H1 (cell line): Measurements from ENCODE around the gene SH3RF3. TPM values are rescaled to one million over a fixed set of nuclear protein-coding genes. Genes with fewer than 3 reads are reported as not detected.

Source experiments
- BACH1 ChIP-seq: IDR thresholded peaks from 2 replicates; pipeline ENCODE4 v1.6.1; 2012; ENCODE audit warnings: low read length, improper control_type of control experiment
- BRCA1 ChIP-seq: IDR thresholded peaks from 2 replicates; pipeline ENCODE4 v1.6.1; 2012; ENCODE audit warnings: low read depth, low read length, improper control_type of control experiment
- CHD2 ChIP-seq: IDR thresholded peaks from 2 replicates; pipeline ENCODE4 v1.6.1; 2012; ENCODE audit warnings: low read length, improper control_type of control experiment
- CTBP2 ChIP-seq: IDR thresholded peaks from 2 replicates; pipeline ENCODE4 v1.7.0; 2011; ENCODE audit warnings: borderline replicate concordance, mild to moderate bottlenecking, moderate library complexity, mixed read lengths, low read length; ENCODE audit not compliant: insufficient read depth, insufficient read length
- EGR1 ChIP-seq: IDR thresholded peaks from 2 replicates; pipeline ENCODE4 v1.6.1; 2011; ENCODE audit warnings: low read depth, low read length, borderline replicate concordance
- GTF2F1 ChIP-seq: IDR thresholded peaks from 2 replicates; pipeline ENCODE4 v1.6.1; 2012; ENCODE audit warnings: low read depth, low read length, improper control_type of control experiment, borderline replicate concordance
- HDAC2 ChIP-seq, 2 experiments: fragments of 300-600 bp in 1 of 2; sonication (generic) in 1 of 2; IDR thresholded peaks; 2 replicates each; pipeline ENCODE4 v1.6.1; 2011 to 2012; ENCODE audit warnings: low read depth in 2 of 2, low read length in 2 of 2, mild to moderate bottlenecking in 2 of 2, moderate library complexity in 2 of 2, borderline replicate concordance in 1 of 2, inconsistent platforms in 1 of 2
- HDAC6 ChIP-seq: IDR thresholded peaks from one replicate; pipeline ENCODE4 v1.7.1; 2012; ENCODE audit warnings: low read depth, mild to moderate bottlenecking, inconsistent platforms, low read length, moderate library complexity
- JUN ChIP-seq: IDR thresholded peaks from 2 replicates; pipeline ENCODE4 v1.6.1; 2011; ENCODE audit warnings: low read depth, mild to moderate bottlenecking, improper control_type of control experiment, low read length
- MAFK ChIP-seq: IDR thresholded peaks from 2 replicates; pipeline ENCODE4 v1.6.1; 2012; ENCODE audit warnings: low read depth, mild to moderate bottlenecking, improper control_type of control experiment, low read length
- MAX ChIP-seq: IDR thresholded peaks from 2 replicates; pipeline ENCODE4 v1.6.1; 2012; ENCODE audit warnings: inconsistent platforms
- NANOG ChIP-seq: IDR thresholded peaks from 2 replicates; pipeline ENCODE4 v1.6.1; 2011; ENCODE audit warnings: low read length, low read depth, mild to moderate bottlenecking, inconsistent platforms; ENCODE audit not compliant: insufficient read depth, poor library complexity, severe bottlenecking
- PHF8 ChIP-seq: fragments of 200-600 bp; sonication (generic); conservative IDR thresholded peaks from 2 replicates; pipeline ENCODE4 v1.7.1; 2012; ENCODE audit warnings: low read depth, mild to moderate bottlenecking, inconsistent platforms, low read length, moderate library complexity
- POLR2A ChIP-seq, 2 experiments: IDR thresholded peaks; 1 replicate in 1 of 2; 2 replicates in 1 of 2; pipeline ENCODE4 v1.6.1; 2011; ENCODE audit warnings: low read depth in 2 of 2, low read length in 2 of 2, mild to moderate bottlenecking in 2 of 2; ENCODE audit errors: control extremely low read depth in 1 of 2
- POLR2AphosphoS5 ChIP-seq: IDR thresholded peaks from 2 replicates; pipeline ENCODE4 v1.6.1; 2011; ENCODE audit warnings: low read depth, low read length
- RFX5 ChIP-seq: IDR thresholded peaks from 2 replicates; pipeline ENCODE4 v1.6.1; 2011; ENCODE audit warnings: low read depth, low read length, improper control_type of control experiment, borderline replicate concordance
- RNF2 ChIP-seq: fragments of 200-900, 300-1000 bp; sonication (generic); IDR thresholded peaks from 2 replicates; pipeline ENCODE4 v1.7.1; 2016; ENCODE audit warnings: borderline replicate concordance, low read depth, mild to moderate bottlenecking, antibody characterized with exemption, low read length; ENCODE audit not compliant: poor library complexity, severe bottlenecking; ENCODE audit errors: missing control alignments
- SUZ12 ChIP-seq: fragments of 200-600 bp; sonication (generic); IDR thresholded peaks from 2 replicates; pipeline ENCODE4 v1.6.1; 2012; ENCODE audit warnings: mild to moderate bottlenecking, inconsistent platforms, low read length, moderate library complexity, mixed read lengths
- ZNF274 ChIP-seq: IDR thresholded peaks from 2 replicates; pipeline ENCODE4 v1.7.0; 2012; ENCODE audit warnings: low read length, borderline replicate concordance; ENCODE audit errors: extremely low read depth
- polyA plus RNA-seq, 7 experiments: library from polyadenylated mRNA; depleted of rRNA in 3 of 7; stranded (reverse) in 5 of 7; unstranded in 2 of 7; fragments of >200 nt in 5 of 7; fragments of 200-250 nt in 2 of 7; gene quantifications; 1 replicate in 5 of 7; 2 replicates in 1 of 7; 4 replicates in 1 of 7; pipeline versions ENCODE4 v1.2.1 to v1.2.3, GENCODE V29; 2011 to 2013; ENCODE audit warnings: missing spikeins in 2 of 7, mixed read lengths in 2 of 7
- total RNA-seq: library from RNA; stranded (reverse); fragmentation: NEBNext Ultra II Directional; extraction: Animal tissue kit (Norgen Biotek cat#: 25700); gene quantifications from 2 replicates; pipeline ENCODE4 v1.2.1, GENCODE V29; 2021

Gene SH3RF3
- total and polyA plus RNA-seq, 2 of the 8 experiments (the other 6 are each of a cell fraction or from before 2014, with no cell fraction given) = 0.11 to 0.65 TPM

GRCh38 chr2:109260886-109261700, 132.1 kb downstream of the SH3RF3 start (continued):
- no peak for TF ChIP-seq POLR2A (IDR thresholded peaks at IDR 0.05; ENCODE audit: control extremely low read depth in 1 of 2, low read depth in 2 of 2, low read length in 2 of 2)
- no peak for TF ChIP-seq CTBP2
- no peak for TF ChIP-seq BRCA1
- no peak for TF ChIP-seq GTF2F1
- no peak for TF ChIP-seq SUZ12
- TF ChIP-seq CHD2 = no peak
- TF ChIP-seq RNF2 = no peak
- no peak for TF ChIP-seq EGR1
- TF ChIP-seq HDAC6 = no peak
- TF ChIP-seq BACH1 = no peak
- no peak for TF ChIP-seq MAFK
- no peak for TF ChIP-seq ZNF274
- TF ChIP-seq NANOG = no peak
- TF ChIP-seq JUN = no peak
- TF ChIP-seq MAX = peak; percentile 67
- no peak for TF ChIP-seq HDAC2 (IDR thresholded peaks at IDR 0.05; ENCODE audit: borderline replicate concordance in 1 of 2, low read depth in 2 of 2, low read length in 2 of 2)
- TF ChIP-seq RFX5 = no peak
- no peak for TF ChIP-seq PHF8
- TF ChIP-seq POLR2AphosphoS5 = no peak
